GM18951 (cell line): Measurements from ENCODE around the gene GSTO1.

Experiments
- POLR2A ChIP-seq: IDR thresholded peaks from 4 replicates; pipeline ENCODE4 v1.6.1; 2011; ENCODE audit warnings: mild to moderate bottlenecking; ENCODE audit not compliant: insufficient read length, insufficient read depth; ENCODE audit errors: extremely low read depth
- in situ Hi-C: fragments of 300-500 bp; cut with MboI; formaldehyde crosslinking; loops from one replicate; pipeline ENCODE4 v1.12.0; 2022; ENCODE audit warnings: low sequenced_read_pairs, mixed read lengths, inconsistent platforms; ENCODE audit not compliant: unreplicated experiment

The GSTO1 gene

DNA sequence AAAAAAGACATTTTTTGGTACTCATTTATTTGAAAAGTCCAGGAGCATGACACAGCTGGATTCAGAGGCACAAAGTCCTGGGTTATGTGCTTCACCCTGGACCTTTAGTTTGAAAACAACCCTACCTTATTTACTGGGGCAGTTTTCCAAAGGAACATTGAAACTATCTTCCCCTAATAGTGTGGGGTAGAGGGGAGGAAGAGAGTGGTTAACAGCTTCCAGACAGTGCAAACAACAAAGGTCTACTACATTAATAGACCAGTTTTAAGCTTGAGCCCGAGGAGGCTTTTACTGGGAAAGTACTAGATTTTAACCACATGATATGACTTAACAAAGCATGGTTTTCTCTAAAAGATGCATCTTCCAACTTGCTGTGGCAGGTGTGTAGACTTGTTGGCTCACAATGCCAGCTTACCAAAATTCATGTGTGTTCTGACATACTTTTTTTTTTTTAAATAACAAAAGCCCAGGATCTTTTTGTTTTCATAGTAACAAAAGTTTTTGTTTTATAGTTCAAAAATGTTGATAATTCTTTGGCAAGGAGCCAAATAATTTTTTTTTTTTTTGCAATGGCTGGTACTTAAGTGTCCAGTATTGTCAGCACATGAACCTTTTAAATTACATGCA, 1.8 kb downstream of the GSTO1 start:
- TF ChIP-seq POLR2A: no peak
- in situ Hi-C loops: no loop called here

DNA sequence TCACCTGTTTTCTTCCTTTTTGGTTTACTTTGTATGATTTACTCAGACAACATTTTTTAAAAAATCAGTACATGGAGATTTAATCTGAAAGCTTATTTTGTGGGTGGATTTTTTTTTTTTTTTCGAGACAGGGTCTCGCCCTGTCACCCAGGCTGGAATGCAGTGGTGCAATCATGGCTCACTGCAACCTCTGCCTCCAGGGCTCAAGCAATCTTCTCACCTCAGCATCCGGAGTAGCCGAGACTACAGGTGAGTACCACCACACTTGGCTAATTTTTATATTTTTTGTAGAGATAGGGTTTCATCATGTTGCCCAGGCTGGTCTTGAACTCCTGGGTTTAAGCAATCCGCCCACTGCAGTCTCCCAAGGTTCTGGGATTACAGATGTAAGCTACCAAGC, 2.5 kb downstream of the GSTO1 start:
- TF ChIP-seq POLR2A: no peak
- in situ Hi-C loops: no loop called here

DNA sequence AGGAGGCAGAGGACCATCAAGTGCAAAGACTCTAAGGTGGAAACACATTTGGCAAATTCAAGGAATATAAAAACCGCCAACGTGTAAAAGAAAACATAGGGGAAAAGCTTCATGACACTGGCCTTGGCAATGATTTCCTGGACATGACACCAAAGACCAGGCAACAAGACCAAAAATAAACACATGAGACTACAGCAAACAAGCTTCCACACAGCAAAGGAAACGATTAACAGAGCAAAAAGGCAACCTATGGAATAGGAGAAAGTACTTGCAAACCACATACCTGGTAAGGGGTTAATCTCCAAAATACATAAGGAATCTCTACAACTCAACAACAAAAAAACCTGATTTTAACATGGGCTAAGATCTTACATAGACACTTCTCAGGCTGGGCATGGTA, 3.5 kb downstream of the GSTO1 start:
- in situ Hi-C loops: no loop called here
- no peak for TF ChIP-seq POLR2A

DNA sequence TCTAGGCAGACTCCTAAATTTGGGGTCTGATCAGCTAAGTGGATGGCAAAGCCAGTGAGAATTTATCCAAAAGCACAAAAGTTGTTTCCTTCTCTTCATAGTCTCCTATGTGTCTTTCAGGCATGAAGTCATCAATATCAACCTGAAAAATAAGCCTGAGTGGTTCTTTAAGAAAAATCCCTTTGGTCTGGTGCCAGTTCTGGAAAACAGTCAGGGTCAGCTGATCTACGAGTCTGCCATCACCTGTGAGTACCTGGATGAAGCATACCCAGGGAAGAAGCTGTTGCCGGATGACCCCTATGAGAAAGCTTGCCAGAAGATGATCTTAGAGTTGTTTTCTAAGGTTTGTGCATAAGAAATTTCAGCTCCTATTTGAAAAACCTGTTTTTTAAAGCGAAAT, 4.8 kb downstream of the GSTO1 start:
- in situ Hi-C loops: no loop called here
- no peak for TF ChIP-seq POLR2A

DNA sequence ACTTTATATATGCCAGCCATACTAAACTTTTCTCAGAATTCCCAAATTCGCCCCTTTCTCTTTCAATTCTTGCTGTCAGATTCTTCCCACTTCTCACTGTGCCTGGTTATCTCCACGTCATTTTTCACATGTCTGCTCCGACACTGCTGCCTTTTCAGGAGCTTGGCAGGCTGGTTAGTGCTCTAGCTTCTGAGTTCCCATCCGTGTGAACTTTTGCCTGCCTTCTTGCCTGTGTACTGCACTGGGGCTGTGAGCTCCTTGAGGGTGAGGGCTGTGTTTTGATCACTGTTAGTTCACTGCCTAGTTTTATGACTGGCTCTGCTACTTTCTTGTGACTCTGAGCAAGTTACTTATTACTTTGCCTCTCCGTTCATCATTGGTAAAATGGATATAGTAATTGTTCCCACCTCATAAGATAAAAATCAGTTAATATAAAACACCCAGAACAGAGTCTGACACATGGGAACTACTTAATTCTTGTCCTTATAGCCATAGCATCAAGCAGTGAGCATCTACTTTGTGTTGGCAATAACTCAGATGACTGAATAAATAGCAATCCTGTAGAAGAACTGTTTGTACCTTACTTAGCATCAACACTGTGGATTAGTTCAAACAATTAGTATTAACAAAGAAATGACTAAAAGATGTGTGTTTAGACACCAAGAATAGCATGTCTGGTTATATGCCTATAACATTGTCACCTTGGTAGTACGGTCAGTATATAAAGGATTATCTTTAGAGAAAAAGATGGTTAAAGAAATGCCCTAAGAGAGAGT, 5.5 kb downstream of the GSTO1 start:
- no peak for TF ChIP-seq POLR2A
- in situ Hi-C loops: no loop called here

DNA sequence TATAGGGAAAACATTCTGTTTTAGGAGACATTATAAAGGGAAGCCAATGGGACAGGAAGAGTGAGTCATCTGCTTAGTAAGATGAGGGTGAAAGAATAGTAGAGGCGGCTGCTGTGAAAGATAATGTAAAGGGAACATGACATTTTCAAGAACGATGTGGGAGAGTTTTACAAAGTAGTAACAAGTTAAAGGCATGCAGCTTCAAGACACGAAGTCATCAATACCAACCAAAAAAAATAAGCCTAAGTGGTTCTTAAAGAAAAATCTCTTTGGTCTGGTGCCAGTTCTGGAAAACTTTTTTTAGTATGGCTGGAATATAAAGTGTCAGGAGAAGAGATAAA, 6.1 kb downstream of the GSTO1 start:
- in situ Hi-C loops: no loop called here
- TF ChIP-seq POLR2A: no peak

DNA sequence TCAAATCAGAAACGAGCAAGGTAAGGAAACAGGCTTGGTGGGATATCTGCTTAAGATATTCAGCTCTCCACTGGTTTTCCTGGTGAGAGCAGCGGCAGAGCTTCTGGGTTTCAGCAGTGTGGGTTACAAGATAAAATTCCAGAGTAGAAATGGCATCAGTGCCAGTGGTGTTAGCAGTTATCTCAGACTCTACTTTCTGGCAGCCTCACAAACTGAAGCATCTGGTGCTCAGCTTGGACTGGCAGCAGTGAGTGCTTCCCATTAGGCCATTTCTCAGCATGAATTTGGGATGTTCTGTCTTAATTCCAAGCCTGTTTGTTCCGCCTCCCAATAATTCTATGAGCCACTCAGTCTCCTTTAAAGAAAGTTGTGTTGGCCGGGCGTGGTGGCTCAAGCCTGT, 7.4 kb downstream of the GSTO1 start:
- in situ Hi-C loops: no loop called here
- TF ChIP-seq POLR2A: no peak

DNA sequence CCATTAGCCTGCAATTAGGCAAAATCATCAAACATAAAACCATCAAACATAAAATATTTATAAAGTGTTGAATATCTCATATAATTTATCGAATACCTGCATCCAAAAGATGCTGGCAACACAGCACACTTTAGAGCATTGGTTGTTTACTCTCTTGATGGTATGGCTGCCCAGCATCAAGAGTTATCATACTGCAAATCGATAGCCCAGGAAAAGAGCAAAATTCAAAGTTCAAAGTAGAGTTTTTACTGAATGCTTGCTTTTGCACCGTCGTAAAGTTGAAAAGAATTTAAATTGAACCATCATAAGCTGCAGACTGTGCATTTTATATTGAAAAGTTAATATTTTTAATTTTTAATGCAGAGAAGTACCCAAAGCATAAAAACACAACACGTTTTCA, 10.1 kb downstream of the GSTO1 start:
- no peak for TF ChIP-seq POLR2A
- in situ Hi-C loops: no loop called here

DNA sequence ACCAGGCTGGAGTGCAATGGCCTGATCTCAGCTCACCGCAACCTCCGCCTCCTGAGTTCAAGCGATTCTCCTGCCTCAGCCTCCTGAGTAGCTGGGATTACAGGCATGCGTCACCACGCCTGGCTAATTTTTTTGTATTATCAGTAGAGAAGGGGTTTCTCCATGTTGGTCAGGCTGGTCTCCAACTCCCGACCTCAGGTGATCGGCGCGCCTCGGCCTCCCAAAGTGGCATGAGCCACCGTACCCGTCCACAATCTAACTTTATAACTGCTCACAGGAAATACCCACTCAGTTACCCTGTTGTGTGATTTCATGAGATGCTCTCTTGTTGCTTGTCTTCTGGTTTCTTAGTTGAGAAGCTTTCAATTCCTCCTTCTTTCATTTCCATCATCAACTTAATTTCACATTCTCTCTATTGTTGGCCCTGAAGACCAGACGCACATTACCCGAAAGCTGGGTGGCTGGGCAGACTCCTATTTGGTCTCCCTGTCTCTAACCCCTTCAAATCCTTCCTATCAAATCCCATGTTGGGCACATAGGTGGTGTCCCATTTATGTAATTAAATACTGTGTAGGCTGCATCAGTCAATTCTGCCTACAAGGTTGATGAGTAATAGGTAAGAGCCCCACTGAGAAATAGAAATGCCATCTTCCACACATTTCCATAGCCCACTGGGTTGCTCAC, 13.2 kb downstream of the GSTO1 start:
- no peak for TF ChIP-seq POLR2A
- in situ Hi-C loops: no loop called here

DNA sequence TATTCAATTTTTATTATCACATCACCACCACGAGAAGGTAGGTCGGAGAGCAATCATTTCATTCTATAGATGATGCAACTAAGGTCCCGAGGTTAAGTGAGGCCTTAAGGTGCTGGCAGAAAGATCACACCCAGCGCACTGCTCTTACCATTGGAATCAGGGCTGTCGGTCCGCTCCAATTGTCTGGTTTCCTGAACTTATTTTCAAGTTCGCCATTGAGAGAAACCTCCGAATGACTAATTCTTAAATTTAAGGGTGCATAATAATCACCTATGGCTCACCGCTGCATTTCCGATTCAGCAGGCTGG, 13.7 kb downstream of the GSTO1 start:
- TF ChIP-seq POLR2A: no peak
- in situ Hi-C loops: no loop called here

DNA sequence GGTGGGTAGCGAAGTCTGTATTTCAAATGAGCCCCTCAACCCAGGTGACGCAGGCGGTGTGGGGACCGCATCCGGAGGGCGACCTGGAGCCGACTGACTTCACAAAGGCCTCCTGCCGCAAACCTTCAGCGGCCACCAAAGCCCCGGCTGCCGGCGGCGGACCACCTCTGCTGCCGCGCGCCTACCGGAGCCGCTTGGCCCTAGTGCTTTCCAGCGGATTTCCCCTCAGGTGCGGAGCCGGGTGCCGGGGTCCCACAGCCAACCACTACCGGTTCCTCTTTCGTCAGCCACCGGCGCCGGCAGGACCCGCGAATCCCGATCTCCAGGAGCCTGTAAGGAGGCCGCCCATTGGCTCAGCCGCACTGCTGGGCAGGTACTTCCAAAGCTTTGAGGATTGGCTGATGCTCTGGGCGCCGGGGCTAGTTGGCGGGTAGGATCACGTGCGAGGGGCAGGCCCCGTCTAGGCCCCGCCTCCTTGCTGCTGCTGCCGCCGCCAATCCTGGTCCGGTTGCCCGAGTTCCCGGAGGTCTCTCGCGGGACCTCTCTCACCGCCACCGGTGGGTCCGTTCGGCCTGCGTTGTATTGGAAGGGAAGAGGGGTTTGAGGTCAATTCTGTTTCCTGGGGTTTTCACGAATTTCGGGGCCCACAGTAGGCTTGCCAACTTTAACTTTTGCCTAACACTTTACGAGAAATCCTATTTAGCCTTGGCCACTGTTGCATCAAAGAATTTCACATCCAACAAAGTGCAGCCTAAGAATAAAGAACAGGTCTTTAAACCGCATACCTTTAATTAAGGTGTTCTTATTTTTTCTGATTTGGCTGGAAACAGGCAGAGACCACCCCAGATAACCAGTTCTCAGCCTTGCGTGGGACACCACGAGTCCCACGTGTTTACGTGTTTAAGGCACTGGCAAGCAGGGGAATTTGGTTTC, 14.3 kb downstream of the GSTO1 start, which contains the start of gene GSTO2:
Gene GSTO2 (plus strand): TSS at position 472 of the 933 bp plus-strand sequence. CDS start 5,732 bp downstream, outside the sequence.
- in situ Hi-C loops: no loop called here
- TF ChIP-seq POLR2A: peak; percentile 92

DNA sequence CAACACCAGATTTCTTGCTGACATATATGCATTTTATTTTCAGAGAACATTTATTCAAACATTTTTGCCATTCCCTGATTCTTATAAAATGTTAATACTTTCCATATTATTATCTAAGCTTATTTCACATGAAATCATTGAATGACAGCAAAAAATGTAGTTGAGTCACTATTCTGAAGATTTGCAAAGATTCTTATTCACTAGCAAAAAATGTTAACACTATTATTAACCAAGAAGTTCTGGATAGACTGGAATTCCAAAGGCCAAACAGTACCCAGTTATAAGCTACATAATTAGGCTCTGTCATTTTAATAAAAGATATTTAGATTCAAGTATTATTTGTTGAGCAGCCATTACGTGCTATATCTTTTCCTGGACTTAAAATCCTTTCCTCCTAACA, 18.6 kb downstream of the GSTO1 start:
- no peak for TF ChIP-seq POLR2A
- in situ Hi-C loops: no loop called here

DNA sequence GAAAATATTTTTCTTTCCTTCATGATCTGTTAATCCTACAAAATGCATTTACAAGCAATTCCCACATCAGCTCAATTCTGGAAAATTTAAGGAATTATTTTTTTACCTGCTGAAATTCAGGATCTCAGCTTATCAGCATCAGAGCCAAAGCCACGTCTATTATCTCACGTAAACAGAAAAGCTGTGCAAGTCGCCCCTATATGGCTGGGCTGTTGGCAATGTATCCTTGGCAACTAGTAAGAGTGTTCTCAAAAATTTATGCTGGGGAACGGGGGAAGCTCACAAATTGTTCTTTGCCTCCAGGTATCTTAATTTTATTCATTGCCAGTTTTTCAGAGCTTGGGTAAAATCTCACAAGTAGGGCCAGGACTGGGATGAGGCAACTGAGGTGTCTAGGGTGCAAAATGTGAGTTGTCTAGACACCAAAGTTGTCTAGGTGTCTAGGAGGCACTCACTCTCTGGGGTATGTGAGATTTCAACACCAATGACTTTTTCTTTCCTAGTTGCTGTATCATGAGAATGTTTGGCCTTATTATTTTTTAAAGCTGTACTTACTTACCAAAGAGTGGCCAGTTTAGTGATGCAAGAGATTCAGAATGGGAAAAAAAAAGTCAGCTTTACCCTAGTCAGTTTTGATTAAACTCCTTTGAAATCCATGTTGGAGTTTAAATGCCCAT, 19.3 kb downstream of the GSTO1 start:
- in situ Hi-C loops: no loop called here
- TF ChIP-seq POLR2A: no peak
